SKM-1 treated with dmso at 0.1 percent for 144 hours (cell line): ENCODE measurements around the gene PADI1.

Experiments
- DNase-seq: peaks from one replicate; lab custom pipeline; 2025; ENCODE audit not compliant: unreplicated experiment; lab: John Stamatoyannopoulos, UW

Gene PADI1

GRCh38 chr1:17204546-17205440 is at the start of gene PADI1:
PADI1 (plus strand) TSS chr1:17205128; CDS start chr1:17205218, 90 bp downstream.
- DNase-seq = no peak

GRCh38 chr1:17155257-17155920 is 49.5 kb upstream of the PADI1 start:
- DNase-seq = no peak

GRCh38 chr1:17156108-17156507 is 48.8 kb upstream of the PADI1 start:
- DNase-seq = no peak

GRCh38 chr1:17158961-17159360 is 46.0 kb upstream of the PADI1 start:
- no peak for DNase-seq

GRCh38 chr1:17161137-17161740 is 43.7 kb upstream of the PADI1 start:
- peak; percentile 34 for DNase-seq

- DNase-seq = no peak
These were observed 42.8 kb upstream of the PADI1 start for GRCh38 chr1:17161926-17162800.

- DNase-seq = no peak
These were observed 42.0 kb upstream of the PADI1 start for GRCh38 chr1:17162941-17163340.

GRCh38 chr1:17163371-17163770 is 41.6 kb upstream of the PADI1 start:
- no peak for DNase-seq

- no peak for DNase-seq
These were observed 40.9 kb upstream of the PADI1 start for GRCh38 chr1:17163789-17164666.

GRCh38 chr1:17165823-17166222 is 39.1 kb upstream of the PADI1 start:
- no peak for DNase-seq

GRCh38 chr1:17167041-17167785 is 37.7 kb upstream of the PADI1 start:
- no peak for DNase-seq

- no peak for DNase-seq
These were observed 37.2 kb upstream of the PADI1 start for GRCh38 chr1:17167786-17168090.

GRCh38 chr1:17168091-17168876 is 36.6 kb upstream of the PADI1 start:
- no peak for DNase-seq

GRCh38 chr1:17170571-17170970 is 34.4 kb upstream of the PADI1 start:
- DNase-seq = no peak

GRCh38 chr1:17173217-17173616 is 31.7 kb upstream of the PADI1 start:
- DNase-seq = no peak

GRCh38 chr1:17176306-17177061 is 28.4 kb upstream of the PADI1 start:
- peak; percentile 15 for DNase-seq

- no peak for DNase-seq
These were observed 27.3 kb upstream of the PADI1 start for GRCh38 chr1:17177651-17178050.
